Skeletal muscle tissue (tissue), 4 donors: ENCODE results near the gene KPNA2. TPM values are rescaled to one million over a fixed set of nuclear protein-coding genes. Genes with fewer than 3 reads are reported as not detected.
"Not testable (repeated sequence)": the region's sequence is repeated elsewhere in the genome, so short reads cannot be mapped to it uniquely, and the experiment has no call there.

ENCODE experiments used
- H3K27ac ChIP-seq: one replicate; pipeline ENCODE4 v1.7.0; 2013; ENCODE audit warnings: mild to moderate bottlenecking, low read depth, low read length, inconsistent platforms
- H3K27me3 ChIP-seq, 3 donors: one replicate each; pipeline ENCODE4 v1.7.0; 2013; ENCODE audit warnings: low read length in 3 of 3; ENCODE audit not compliant: control insufficient read depth in 3 of 3, insufficient read depth in 3 of 3
- H3K36me3 ChIP-seq, 3 donors: one replicate each; pipeline ENCODE4 v1.7.0; 2013; ENCODE audit warnings: low read length in 3 of 3; ENCODE audit not compliant: control insufficient read depth in 3 of 3, insufficient read depth in 3 of 3
- H3K4me1 ChIP-seq, 3 donors: one replicate each; pipeline ENCODE4 v1.7.0; 2013; ENCODE audit warnings: low read length in 3 of 3, mild to moderate bottlenecking in 3 of 3; ENCODE audit not compliant: control insufficient read depth in 3 of 3, insufficient read depth in 3 of 3
- H3K4me3 ChIP-seq, 3 donors: one replicate each; pipeline ENCODE4 v1.7.0; 2013; ENCODE audit warnings: low read length in 3 of 3
- H3K9ac ChIP-seq, 3 donors: one replicate each; pipeline ENCODE4 v1.7.0; 2013; ENCODE audit warnings: low read length in 3 of 3, mild to moderate bottlenecking in 3 of 3, moderate library complexity in 2 of 3, low read depth in 1 of 3
- H3K9me3 ChIP-seq, 3 donors: one replicate each; pipeline ENCODE4 v1.7.0; 2013; ENCODE audit warnings: low read length in 3 of 3; ENCODE audit not compliant: control insufficient read depth in 3 of 3
- total RNA-seq: library from RNA; depleted of rRNA; stranded (reverse); fragments of >200 nt; gene quantifications from one replicate; pipeline ENCODE4 v1.2.3, GENCODE V29; 2014
- donor health status: Osteomylitis.

Gene KPNA2
- total RNA-seq, 1 donor from 2014 or later = 31.3 TPM

DNA sequence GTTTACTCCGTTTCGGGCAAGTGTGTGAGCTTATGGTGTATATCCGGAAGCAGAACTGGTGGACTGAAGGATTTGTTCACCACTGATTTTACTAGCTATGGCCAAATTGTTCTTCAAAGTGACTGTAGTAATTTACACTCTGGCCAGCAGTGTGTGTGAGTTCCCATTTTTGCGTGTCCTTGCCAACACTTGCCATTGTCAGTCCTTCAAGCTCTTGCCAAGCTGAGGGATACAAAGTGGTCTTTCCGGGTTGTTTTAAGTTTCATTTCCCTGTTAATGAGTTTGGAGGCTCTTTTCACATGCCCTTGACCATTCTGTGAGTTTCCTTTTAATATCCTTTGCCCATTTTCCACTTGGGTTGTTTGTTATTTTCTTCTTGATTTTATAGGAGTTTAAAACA lies 42.0 kb downstream of the KPNA2 start:
- not testable (repeated sequence) for H3K27me3 ChIP-seq, H3K9ac ChIP-seq, H3K9me3 ChIP-seq, H3K27ac ChIP-seq, H3K4me1 ChIP-seq, H3K4me3 ChIP-seq, H3K36me3 ChIP-seq

DNA sequence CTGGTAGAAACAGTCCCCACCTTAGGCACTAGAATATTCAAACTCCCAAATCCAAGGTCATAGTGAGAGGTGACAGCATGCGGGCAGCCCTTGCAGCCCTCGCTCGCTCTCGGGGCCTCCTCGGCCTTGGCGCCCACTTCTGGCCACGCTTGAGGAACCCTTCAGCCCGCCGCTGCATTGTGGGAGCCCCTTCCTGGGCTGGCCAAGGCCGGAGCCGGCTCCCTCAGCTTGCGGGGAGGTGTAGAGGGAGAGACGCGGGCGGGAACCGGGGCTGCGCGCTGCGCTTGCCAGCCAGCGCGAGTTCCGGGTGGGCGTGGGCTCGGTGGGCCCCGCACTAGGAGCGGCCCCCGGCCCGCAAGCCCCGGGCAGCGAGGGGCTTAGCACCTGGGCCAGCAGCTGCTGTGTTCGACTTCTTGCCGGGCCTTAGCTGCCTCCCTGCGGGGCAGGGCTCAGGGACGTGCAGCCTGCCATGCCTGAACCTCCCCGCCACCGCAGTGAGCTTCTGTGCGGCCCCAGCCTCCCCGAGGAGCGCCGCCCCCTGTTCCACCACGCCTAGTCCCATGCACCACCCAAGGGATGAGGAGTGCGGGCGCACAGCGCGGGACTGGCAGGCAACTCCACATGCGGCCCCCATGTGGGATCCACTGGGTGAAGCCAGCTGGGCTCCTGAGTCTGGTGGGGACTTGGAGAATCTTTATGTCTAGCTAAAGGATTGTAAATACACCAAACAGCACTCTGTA lies 45.0 kb downstream of the KPNA2 start:
- Histone ChIP-seq H3K9ac (no peak overlapping the region), H3K4me3 (no peak overlapping the region), H3K27ac (no peak overlapping the region), H3K4me1 (peaks cover 0 to 2% (median 0%) of the 10 kb centered on the region in 3 donors), H3K36me3 (no peaks in the 10 kb centered on the region), H3K27me3 (no peaks in the 10 kb centered on the region), H3K9me3 (no peaks in the 10 kb centered on the region)

DNA sequence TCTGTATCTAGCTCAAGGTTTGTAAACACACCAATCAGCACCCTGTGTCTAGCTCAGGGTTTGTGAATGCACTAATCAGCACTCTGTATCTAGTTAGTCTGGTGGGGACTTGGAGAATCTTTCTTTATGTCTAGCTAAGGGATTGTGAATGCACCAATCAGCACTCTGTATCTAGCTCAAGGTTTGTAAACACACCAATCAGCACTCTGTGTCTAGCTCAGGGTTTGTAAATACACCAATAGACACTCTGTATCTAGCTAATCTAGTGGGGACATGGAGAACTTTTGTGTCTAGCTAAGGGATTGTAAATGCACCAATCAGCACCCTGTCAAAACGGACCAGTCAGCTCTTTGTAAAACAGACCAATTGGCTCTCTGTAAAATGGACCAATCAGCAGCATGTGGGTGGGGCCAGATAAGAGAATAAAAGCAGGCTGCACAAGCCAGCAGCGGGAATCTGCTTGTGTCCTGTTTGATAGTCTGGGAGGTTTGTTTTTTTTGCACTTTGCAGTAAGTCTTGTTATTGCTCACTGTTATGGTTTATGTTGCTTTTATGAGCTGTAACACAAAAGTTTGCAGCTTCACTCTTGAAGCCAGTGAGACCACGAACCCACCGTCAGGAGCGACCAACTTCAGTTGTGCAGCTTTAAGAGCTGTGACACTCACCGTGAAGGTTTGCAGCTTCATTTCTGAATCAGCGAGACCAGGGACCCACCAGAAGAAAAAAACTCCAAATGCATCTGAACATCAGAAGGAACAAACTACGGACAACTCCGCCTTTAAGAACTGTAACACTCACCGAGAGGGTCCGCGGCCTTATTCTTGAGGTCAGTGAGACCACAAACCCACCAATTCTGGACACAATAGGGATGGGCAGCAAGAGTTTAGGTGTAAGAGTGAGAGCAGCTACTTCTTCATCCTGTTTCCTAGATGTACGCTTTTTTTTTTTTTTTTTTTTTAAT lies 46.0 kb downstream of the KPNA2 start:
- not testable (repeated sequence) for H3K4me1 ChIP-seq, H3K9ac ChIP-seq, H3K4me3 ChIP-seq, H3K27ac ChIP-seq, H3K27me3 ChIP-seq, H3K9me3 ChIP-seq, H3K36me3 ChIP-seq

DNA sequence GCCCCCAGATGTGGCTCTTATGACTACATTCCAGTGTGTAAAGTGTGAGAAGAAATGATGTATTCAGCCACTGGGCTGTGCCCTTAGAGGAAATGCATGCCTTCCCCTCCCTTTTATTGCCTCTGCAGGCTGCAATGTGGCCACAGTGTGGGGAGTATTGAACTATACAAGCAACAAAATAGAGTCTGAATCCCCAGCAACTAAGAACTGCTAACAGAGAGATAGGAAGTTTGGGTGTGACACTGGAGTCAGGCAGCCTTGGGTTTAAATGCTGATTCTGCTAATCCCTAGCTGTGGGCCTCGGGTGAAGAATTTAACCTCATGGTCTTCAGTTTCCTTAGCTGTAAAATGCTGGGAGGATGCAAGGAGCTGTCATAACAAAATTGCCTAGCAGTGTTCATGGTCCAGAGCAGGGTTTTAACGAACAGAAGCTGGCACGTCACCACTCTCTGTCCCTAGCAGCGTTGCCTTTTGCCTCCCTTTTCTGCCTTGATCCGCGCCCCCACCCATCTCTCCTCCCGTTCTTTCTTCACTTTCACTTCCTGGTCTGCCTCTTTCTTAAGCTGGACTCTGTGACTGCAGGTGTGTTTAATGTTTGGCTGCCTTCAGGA lies 50.3 kb downstream of the KPNA2 start:
- H3K4me1 ChIP-seq = peaks cover 0 to 4% (median 0%) of the 10 kb centered on the region in 3 donors

DNA sequence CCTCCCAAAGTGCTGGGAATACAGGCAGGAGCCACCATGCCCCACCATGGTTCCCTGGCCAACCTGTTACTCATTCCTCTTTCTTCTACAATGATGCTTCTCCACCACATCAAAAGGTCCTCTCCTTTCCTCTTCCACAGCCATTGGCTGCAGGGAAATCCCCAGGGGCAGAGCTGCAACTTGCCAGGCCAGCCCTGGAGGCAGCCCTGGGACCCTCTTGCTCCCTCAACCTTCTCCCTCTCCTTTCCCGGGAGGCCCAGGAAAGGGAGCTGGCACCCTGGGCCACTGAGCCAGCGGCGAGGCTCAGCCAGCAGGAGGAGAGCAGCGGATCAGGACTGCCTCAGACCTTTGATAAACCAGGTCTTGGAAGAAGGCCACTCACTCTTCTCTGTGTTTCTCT lies 51.1 kb downstream of the KPNA2 start:
- not testable (repeated sequence) for H3K27ac ChIP-seq, H3K36me3 ChIP-seq, H3K4me3 ChIP-seq, H3K9ac ChIP-seq, H3K4me1 ChIP-seq, H3K27me3 ChIP-seq, H3K9me3 ChIP-seq

More for the DNA sequence above, 50.3 kb downstream of the KPNA2 start:
- H3K9ac ChIP-seq = no peak overlapping the region
- no peaks in the 10 kb centered on the region for H3K27me3 ChIP-seq
- no peaks in the 10 kb centered on the region for H3K9me3 ChIP-seq
- no peak overlapping the region for H3K4me3 ChIP-seq
- H3K36me3 ChIP-seq = no peaks in the 10 kb centered on the region
- no peak overlapping the region for H3K27ac ChIP-seq

DNA sequence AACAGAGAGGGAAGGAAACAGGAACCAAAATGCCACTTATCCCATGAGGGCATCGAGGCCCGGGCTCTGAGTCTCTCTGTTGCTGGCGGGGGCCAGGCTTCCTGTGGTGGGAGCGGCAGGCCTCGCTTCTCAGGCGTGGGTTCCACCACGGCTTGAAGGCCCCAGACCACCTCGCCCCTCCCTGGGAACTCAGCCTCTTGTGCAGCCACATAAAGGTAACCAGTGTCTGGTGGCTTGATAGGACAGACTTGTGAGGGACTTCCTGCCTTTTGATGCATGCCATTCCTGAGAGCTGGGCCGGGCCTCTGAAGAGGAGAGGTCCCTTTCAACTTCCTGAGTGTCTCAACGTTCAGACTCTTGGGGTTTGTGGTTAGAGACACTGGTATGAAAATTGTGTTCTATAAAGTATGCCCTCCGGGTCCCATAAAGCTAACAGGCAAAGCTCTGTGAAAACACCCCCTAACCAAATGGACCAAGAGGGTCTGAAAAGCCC lies 51.6 kb downstream of the KPNA2 start:
- H3K36me3 ChIP-seq, H3K27me3 ChIP-seq, H3K4me3 ChIP-seq, H3K9ac ChIP-seq, H3K27ac ChIP-seq, H3K4me1 ChIP-seq, H3K9me3 ChIP-seq: not testable (repeated sequence)

DNA sequence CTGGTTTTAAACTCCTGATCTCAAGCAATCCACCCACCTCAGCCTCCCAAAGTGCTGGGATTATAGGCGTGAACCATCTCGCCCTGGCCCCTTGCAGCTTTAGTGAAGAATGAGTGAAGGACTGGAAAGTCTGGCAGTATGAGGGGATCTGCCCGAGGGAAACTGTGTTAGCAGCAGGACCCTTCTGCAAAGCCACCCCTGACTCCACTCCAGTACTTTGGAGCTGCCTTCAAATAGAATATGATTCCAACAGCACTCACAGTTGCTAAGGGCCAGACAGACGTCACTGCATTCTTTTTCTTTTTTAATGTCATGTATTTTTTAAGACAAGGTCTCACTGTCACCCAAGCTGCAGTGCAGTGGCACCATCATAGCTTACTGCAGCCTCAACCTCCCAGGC lies 52.3 kb downstream of the KPNA2 start:
- H3K27ac ChIP-seq = no peak overlapping the region
- H3K36me3 ChIP-seq = no peaks in the 10 kb centered on the region
- no peak overlapping the region for H3K4me3 ChIP-seq
- H3K27me3 ChIP-seq = no peaks in the 10 kb centered on the region
- no peaks in the 10 kb centered on the region for H3K9me3 ChIP-seq
- no peak overlapping the region for H3K9ac ChIP-seq
- peaks cover 0 to 4% (median 0%) of the 10 kb centered on the region in 3 donors for H3K4me1 ChIP-seq

DNA sequence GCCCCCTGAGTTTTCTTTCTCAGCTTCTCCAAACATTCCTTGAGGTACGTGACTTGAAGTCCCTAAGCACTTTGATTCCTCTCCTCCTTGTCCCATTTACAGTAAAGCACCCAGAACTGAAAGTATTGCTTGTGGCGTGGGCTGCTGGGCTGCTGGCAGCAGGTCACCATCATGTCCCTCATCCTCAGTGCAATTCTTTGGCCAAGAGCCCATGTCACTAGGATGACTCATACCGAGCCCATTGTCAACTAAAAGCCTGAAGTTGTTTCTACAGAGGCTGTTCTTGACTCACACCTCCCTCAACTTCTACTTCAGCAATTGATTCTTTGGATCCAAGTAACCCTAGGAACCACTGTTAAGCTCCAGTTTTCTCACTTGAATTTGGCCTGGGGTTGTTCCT lies 54.3 kb downstream of the KPNA2 start:
- Histone ChIP-seq H3K4me1 (peaks cover 0 to 4% (median 0%) of the 10 kb centered on the region in 3 donors), H3K36me3 (no peaks in the 10 kb centered on the region), H3K4me3 (no peak overlapping the region), H3K9me3 (no peaks in the 10 kb centered on the region), H3K27me3 (no peaks in the 10 kb centered on the region), H3K9ac (no peak overlapping the region), H3K27ac (no peak overlapping the region)

DNA sequence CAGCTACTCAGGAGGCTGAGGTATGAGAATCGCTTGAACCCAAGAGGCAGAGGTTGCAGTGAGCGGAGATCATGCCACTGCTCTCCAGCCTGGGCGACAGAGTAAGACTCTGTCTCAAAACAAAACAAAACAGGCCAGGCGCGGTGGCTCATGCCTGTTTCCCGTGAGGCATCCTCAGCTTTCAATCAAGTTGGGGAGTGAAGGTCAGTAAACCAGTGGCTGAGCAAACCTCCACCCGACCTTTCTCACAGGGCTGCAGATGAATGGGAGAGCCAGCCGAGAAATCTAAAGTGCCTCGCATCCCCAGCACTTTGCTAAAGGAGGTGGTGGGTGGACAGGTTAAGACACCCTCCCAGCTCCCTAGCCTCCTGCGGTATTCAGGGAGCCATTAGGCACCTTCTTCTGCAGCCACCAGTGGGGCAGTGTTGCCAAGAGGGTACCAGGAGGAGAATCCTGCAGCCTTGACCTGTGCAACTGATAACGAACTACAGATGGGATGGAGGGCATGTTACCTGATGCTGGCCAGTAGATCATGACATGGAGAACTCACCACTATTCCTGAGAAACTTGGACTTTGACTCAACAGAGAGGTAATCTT lies 59.0 kb downstream of the KPNA2 start:
- H3K27me3 ChIP-seq = no peaks in the 10 kb centered on the region
- no peak overlapping the region for H3K9ac ChIP-seq
- H3K4me3 ChIP-seq = no peak overlapping the region
- no peaks in the 10 kb centered on the region for H3K36me3 ChIP-seq
- H3K4me1 ChIP-seq = no peaks in the 10 kb centered on the region
- H3K27ac ChIP-seq = no peak overlapping the region
- H3K9me3 ChIP-seq = no peaks in the 10 kb centered on the region
